DMS153 treated with DMSO at 0.1 percent for 48 hours (cell line): ENCODE measurements around the gene TEX54.
"Not testable (repeated sequence)": the region's sequence is repeated elsewhere in the genome, so short reads cannot be mapped to it uniquely, and the experiment has no call there.

ENCODE experiments used
- DNase-seq: peaks from one replicate; lab custom pipeline; 2025; ENCODE audit not compliant: unreplicated experiment; lab: John Stamatoyannopoulos, UW

TEX54 gene

DNA sequence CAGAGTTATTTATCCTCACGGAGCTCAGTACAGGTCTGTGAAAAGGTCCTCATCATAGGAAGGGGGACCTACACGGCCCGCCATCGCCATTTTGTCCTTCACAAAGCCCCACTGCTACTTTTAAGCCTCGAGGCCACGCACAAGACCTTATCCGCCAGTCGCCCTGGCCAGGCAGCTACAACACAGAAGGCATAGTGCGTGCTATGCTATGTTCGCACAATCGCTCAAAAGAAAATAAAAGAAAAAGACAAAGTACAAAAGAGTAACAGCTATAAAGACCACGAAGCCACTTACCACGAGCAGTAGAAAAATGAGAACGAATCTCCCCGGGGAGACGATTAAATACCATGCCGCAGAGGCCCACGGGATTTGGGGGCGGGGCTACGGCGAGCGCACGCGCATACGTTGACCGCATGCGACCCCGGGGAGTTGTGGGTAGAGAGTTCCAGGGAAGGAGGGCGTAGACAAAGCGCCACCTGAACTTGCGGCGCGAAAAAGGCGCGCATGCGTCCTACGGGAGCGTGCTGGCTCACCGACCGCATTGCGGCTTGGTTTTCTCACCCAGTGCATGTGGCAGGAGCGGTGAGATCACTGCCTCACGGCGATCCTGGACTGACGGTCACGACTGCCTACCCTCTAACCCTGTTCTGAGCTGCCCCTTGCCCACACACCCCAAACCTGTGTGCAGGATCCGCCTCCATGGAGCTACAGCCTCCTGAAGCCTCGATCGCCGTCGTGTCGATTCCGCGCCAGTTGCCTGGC lies 23.1 kb upstream of the TEX54 start:
- DNase-seq = peak; percentile 94

DNA sequence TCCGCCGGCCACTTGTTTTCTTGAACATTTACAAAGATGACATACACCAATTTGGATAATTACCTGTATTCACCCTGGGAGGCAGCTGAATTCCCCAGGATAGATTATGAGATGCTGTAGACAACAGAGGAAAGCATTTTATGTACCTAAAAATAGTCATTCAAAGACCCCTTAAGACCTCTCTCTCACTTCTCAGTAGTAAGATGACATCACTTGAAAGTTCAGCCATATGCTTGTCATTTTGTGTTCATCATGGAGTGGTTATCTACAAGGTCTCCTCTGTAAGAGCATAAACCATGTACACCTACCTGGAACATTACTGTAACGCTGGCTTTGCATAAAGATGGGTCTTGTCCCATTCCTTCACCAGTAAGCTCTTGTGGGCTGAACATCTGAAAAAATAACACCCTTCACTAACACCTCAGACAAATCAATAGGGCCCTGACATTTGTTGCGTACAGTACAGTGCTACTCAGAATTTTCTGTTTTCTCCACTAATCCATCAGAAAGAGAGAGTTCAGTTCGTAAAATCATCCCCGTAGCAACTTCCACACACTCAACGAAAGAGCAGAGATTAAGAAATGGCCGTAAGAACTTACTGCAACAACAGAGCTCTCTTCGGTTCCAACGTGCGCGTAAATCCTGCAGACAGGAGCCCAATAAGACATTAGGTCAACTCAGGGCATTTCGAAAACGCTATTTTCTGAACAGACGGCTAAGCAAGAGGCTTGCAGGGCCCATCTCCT lies 22.4 kb upstream of the TEX54 start:
- DNase-seq = no peak

DNA sequence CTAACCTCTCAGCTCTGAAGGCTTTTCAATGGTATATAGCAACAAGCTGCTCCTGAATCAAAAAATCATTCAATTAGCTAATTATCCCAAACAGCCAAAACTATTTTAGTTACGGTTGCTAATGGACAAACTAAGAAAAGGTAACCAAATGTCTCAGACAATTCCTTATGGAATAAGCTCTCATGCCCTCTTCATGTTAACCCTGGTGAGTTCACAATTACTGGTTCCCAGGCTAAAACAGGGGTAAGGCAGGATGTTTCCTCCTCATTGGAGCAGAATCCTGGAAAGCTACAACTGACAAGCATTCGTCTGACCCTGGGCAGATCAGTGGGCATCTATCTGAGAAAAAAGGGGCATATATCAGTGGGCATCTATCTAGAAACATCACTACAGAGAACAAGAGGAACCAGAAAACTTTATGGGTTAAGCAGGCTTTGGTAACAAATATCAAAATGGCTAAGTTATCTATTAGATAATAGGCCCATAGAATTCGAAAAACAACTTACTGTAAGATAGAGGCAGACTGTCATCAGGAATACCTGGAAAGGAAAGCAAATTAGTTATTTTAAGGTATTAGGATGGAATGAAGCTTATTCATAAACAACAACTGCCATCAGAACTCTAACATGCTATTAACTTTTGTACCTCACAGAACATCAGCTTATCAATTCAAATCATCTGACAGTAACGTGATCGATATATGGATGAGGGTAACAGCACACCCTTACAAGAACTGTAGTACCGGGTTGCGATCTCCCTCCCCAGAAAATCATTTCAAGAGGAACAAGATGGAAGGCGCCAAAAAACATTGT lies 21.6 kb upstream of the TEX54 start:
- DNase-seq = no peak

DNA sequence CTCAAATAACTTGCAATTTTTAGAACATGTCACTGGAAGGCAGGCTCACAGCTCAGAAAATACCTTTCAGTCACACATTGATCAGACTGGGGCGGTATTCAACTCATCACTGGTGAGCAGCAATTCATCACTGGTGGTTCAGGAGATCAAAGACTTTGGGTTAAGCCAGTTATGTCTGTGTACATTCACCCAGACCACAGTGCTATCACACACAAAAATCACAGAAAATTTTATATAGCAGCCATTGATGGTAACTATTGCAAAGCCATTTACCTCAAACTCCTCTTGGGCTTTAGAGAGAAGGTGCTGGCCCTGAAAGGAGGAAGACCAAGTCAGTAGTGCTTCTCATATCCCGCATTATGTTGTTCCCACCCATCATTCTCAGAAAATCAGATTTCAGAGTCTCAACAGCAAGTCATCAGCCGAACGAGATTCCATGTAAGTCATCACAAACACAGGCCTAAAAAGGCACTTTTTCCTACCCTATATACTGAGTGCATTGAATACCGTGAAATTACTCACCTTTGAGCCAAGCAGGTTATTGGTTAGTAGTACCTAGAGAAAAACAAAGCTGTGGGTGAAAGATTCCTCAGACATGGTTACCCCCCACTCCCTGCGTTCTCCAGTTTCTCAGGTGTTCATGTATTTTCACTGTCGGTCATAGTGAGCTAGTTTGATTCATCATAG lies 20.8 kb upstream of the TEX54 start:
- DNase-seq = no peak

DNA sequence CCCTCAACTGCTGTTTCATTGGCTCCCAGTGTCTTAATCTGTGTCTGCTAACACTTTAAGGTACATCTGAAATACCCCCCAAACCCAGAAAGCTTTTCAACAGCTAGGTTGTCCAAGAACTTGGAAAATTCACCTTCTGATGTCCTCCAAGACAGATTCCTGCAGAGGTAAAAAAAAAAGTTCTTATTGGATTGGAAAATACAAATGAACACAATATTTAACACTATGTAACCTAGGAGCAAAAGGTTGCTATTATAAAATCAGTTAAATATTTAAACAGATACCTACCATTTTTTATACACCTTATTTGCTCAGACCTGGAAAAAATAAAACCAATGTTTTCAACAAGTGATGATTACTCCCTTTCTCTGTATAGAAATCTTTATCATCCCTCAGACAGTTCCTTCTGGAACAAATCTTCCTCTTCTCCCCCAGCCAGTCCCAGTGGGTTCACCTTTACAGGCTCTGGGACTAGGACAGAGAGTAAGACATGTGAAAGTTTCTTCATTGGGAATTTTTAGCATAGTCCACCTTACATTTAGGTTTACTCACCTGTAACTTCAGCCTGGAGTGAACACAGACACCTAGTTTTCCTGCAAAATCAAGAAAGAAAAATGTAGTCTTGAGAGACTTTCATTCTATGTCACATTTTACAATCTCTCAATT lies 20.0 kb upstream of the TEX54 start:
- no peak for DNase-seq

DNA sequence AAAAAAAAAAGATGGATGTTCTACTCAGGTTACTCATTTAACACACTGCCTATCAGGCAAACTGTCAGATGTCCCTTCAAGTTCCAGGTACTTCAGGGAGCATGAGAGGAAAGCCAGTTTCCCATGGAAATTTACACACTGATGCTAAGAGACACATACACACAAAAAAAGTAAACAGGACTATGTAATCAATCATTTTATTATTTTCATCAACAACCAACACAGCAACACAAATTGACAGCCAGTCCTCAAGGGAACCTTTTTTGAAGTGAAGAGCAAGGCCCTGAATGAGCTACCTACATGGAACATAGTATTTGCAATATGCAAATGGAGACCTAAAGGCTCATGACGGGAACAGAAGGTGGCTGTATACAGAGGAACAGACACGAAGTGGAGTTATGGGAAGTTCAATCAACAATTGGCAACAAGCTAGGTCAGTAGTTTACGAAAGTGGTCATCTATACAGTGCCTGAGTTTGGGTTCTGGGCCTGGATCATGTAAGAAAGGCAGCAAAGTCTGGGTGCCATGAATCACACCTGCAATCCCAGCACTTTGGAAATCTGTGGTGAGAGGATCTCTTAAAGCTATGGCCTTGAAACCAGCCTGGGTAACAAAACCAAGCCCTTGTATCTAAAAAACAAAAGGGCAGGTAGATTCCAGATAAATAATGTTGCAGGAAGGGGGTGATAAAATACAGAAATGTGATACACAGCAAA lies 19.3 kb upstream of the TEX54 start:
- no peak for DNase-seq

DNA sequence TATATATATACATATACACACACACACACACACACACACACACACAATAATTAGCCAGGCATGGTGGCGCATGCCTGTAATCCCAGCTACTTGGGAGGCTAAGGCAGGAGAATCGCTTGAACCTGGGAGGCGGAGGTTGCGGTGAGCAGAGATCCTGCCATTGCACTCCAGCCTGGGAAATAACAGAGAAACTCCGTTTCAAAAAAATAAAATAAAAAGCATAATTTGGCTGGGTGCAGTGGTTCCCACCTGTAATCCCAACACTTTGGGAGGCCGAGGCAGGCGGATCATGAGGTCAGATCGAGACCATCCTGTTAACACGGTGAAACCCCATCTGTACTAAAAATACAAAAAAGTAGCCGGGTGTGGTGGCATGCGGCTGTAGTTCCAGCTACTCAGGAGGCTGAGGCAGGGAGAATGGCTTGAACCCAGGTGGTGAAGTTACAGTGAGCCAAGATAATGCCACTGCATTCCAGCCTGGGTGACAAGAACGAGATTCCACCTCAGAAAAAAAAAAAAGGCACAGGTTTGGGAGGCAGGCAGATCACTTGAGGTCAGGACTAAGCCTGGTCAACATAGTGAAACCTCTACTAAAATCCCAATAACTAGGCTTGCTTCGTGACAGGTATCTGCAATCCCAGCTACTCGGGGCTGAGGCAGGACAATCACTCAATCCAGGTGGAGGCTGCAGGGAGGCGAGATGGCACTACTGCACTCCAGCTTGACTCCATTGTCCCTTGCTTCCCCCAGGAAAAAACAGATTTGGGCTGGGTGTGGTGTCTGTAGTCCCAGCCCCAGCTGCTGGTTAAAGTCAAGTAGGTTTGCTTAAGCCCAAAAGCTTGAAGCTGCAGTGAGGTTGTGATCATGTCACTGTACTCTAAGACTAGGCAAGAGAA lies 18.5 kb upstream of the TEX54 start:
- no peak for DNase-seq

DNA sequence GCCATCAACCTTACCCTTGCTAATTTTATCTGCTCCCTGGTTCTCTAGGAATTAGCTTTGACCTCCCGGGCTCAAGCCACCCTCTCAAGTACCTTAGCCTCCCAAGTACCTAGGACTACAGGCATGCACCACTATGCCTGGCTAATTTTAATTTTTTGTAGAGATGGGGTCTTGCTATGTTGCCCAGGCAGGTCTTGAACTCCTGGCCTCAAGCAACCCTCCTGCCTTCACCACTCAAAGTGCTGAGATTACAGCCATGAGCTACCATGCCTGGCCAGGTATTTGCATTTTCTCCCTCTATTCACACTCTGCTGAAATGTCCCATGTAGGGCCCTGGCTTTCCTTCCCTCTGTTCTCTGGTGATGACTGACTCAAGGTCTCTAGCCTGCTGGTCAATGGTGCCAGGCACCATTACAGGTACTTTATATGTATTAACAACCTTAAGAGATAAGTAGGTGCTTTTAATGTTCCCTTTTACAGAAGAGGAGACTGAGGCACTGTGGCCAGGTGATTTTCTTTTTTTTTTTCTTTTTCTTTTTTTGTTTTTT lies 15.2 kb upstream of the TEX54 start:
- no peak for DNase-seq

DNA sequence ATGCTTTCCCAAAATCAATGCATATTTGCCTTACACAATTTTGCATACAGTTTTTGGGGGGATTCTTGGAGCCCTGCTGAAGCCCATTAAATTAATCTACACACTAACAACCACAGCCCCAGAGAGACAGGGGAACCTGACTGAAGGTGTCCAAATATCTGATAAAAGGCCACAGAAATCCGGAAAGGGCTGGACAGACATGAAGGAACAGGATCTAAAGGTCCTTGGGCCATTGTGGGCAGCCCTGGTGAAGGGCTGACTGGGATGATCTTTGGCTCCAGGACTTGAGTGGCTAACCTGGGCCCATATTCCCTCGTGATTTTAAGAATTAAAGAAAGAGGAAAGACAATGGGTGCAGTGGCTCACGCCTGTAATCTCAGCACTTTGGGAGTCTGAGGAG lies 13.5 kb upstream of the TEX54 start:
- DNase-seq = no peak

DNA sequence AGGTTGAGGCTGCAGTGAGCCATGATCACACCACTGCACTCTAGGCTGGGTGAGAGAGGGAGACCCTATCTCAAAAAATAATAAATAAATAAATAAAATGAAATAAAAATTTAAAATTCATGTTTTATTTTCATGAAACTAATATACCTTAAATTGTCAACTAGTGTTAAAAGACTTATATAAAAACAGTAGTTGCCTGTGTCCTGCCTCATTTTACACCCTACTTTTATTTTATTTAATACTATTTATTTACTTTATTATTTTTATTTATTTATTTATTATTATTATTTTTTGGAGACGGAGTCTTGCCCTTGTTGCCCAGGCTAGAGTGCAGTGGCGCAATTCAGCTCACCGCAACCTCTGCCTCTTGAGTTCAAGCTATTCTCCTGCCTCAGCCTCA lies 11.5 kb upstream of the TEX54 start:
- DNase-seq = no peak

DNA sequence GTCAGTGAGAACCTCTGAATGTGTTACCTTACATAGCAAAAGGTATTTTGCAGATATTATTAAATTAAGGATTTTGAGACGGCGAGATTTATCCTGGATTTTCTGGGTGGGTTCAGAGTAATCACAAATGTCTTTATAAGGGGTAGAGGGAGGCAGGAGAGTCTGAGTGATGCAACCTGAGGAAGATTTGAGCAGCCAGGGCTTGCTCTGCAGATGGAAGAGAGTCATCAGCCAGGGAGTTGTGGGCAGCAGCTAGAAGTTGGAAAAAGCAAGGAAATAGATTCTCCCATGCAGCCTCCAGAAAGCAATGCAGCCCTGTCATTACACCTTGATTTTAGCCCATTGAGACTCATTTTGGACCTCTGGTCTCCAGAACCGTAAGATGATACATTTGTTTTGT lies 10.8 kb upstream of the TEX54 start:
- DNase-seq = no peak

DNA sequence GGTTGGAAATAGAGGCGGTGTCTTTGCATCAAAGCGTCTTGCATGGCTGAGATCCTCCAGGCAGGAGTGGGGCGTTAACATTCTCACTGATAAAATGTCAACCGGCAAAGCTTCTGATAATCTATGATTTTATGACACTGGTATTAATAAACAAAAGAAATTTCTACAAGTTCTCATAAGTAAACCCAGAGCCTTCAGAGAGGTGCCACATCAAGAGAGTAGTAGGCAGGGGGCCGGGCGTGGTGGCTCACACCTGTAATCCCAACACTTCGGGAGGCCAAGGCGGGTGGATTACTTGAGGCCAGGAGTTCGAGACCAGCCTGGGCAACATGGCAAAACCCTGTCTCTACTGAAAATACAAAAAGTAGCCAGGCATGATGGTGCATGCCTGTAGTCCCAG lies 10.2 kb upstream of the TEX54 start:
- not testable (repeated sequence) for DNase-seq

DNA sequence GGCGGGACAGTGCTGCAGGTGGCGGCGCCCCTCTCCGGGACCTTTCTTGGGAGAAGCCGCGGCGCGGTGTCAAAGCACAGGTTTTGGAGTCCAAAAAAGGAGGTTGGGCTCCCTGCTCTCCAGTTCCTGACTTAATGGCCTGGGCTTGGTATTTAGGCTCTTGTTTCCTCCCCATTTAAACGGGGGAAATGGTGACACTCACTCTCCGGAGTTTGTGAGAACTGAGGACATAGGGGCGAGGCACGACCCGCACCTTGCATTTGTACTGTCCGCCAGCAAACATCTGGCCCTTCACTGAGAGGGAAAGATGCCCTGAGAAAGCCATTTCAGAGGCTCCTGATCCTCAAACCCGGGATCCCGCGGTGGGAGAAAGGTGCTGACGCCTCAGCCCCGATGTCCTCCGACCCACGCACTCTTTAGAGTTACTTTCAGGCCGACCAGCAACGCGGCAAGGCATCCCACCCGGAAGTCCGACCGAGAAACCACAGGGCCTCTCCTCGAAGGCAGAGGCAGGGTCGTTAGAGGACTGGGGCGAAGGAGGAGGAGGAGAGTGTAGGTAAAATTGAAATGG lies 9.6 kb upstream of the TEX54 start:
- DNase-seq = peak; percentile 87

DNA sequence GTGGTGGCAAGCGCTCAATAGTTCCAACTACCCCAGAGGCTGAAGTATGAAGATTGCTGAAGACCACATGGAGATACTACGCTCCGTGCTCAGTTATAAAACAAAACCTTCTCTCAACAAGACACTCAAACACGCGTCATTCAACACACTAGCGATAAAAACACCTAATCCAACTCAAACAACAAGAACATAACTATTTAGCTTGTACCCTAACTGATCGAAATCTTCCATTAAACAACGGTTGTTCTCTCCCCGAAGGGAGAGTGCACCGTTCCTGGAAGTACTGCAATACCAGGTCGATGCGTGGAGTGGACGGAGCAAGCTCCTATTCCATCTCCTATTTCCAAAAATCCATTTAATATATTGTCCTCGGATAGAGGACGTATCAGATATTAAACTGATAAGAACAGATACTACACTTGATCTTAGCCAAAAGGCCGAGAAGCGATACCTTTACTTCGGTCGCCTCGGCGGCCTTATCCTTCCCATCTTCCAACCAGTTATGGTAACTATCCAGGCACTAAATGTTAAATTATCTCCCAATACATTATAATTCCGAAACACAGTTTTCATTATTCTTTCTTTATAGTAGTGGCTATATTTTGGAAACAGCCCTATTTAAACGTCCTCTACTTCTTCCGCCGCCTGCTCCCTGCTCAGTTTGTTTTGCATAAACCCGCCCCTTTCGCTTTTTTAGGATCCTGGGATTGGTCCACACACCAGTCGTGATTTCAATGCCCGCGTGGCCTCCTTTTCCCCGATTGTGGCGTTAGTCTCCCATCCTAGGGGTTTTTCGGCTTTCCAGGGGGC lies 8.9 kb upstream of the TEX54 start:
- DNase-seq = peak; percentile 96

DNA sequence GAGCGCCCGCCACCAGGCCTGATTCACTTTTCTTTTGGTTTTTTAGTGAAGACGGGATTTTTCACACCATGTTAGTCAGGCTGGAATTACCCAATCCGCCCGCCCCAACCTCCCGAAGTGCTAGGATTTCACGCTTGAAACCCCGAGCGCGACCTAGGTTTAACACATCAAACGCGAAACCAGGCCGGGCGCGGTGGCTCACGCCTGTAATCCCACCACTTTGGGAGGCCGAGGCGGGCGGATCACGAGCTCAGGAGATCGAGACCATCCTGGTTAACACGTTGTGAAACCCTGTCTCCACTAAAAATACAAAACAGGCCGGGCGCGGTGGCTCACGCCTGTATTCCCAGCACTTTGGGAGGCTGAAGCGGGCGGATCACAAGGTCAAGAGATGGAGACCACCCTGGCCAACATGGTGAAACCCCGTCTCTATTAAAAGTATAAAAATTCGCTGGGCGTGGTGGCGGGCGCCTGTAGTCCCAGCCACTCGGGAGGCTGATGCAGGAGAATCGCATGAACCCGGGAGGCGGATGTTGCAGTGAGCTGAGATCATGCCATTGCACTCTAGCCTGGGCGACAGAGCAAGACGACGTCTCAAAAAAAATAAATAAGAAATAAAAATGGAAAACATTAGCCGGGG lies 8.2 kb upstream of the TEX54 start:
- not testable (repeated sequence) for DNase-seq

DNA sequence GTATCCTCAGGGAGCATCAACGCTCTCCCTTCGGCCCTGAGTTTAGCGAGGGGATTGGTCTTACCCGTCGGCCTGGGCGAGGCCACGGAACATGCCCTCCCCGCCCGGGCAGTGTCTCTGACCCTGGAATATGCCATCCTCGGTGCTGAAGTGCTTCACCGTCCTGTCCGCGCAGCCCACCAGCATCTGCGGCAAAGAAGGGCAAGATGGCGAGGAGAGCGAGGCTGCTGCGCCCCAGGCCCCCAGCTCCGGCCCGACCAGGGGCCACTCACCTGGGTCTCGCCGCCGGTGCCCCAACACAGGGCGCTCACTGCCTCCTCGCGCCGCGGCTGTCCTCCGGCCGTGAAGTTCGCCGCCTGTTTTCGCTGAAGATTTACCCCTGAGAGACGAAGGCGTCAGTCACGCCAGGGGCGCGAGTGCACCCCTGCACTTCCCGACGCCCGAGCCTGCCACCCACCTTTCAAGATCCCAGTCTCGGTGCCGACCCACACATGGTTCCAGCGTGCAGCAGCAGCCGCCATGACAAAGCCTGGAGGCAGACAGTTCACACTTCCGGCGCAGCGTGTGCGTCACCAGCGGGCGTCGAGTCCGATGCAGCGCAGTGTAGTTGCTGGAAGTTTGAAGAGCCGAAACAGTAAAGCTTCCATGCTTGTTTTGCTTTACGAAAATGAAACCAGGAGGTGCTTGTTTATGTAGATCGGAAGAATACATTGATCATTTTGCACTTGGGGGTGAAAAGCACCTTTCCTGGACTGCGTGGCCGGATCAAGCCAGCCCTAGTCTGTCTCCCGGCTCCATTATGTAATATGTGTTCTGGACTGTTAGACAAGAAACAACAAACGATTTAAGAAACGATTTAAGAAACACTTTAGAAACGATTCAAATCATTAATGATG lies 6.7 kb upstream of the TEX54 start, which contains the start of gene WDR74:
WDR74 (minus strand) TSS at position 541 of the 896 bp plus-strand sequence; CDS start at position 521, 20 bp downstream.
- peak; percentile 86 for DNase-seq
